Neuron (in vitro differentiated cells): ENCODE results near the gene KIF22.
"Not testable (repeated sequence)": the region's sequence is repeated elsewhere in the genome, so short reads cannot be mapped to it uniquely, and the experiment has no call there.

Experiments
- H2AFZ ChIP-seq: one replicate; pipeline ENCODE4 v1.6.1; 2013; ENCODE audit warnings: low read depth, mild to moderate bottlenecking, inconsistent platforms, low read length, moderate library complexity
- H3K27me3 ChIP-seq: one replicate; pipeline ENCODE4 v1.6.1; 2013; ENCODE audit warnings: low read length; ENCODE audit not compliant: insufficient read depth
- H3K36me3 ChIP-seq: one replicate; pipeline ENCODE4 v1.6.1; 2013; ENCODE audit warnings: low read length; ENCODE audit not compliant: insufficient read depth
- H3K4me1 ChIP-seq: one replicate; pipeline ENCODE4 v1.6.1; 2013; ENCODE audit warnings: low read length; ENCODE audit not compliant: insufficient read depth
- H3K4me3 ChIP-seq: 2 replicates; pipeline ENCODE4 v1.5.1; 2013; ENCODE audit warnings: mild to moderate bottlenecking, low read length, moderate library complexity
- H3K9me3 ChIP-seq: one replicate; pipeline ENCODE4 v1.6.1; 2013; ENCODE audit warnings: low read length

KIF22 gene

GRCh38 chr16:29757086-29757485, 33.5 kb upstream of the KIF22 start:
- not testable (repeated sequence) for H3K4me3 ChIP-seq, H3K4me1 ChIP-seq, H3K9me3 ChIP-seq, H3K36me3 ChIP-seq, H3K27me3 ChIP-seq, H2AFZ ChIP-seq

- Histone ChIP-seq H3K36me3 (no peaks in the 10 kb centered on the region), H3K4me1 (no peaks in the 10 kb centered on the region), H2AFZ (no peak overlapping the region), H3K4me3 (no peak overlapping the region), H3K27me3 (no peaks in the 10 kb centered on the region), H3K9me3 (no peaks in the 10 kb centered on the region)
These were observed 32.5 kb upstream of the KIF22 start for GRCh38 chr16:29757950-29758466.

- Histone ChIP-seq H3K27me3 (peaks cover 3% of the 10 kb centered on the region), H3K9me3 (no peaks in the 10 kb centered on the region), H3K4me1 (no peaks in the 10 kb centered on the region), H2AFZ (no peak overlapping the region), H3K4me3 (no peak overlapping the region), H3K36me3 (no peaks in the 10 kb centered on the region)
These were observed 29.8 kb upstream of the KIF22 start for GRCh38 chr16:29760567-29761279.

DNA sequence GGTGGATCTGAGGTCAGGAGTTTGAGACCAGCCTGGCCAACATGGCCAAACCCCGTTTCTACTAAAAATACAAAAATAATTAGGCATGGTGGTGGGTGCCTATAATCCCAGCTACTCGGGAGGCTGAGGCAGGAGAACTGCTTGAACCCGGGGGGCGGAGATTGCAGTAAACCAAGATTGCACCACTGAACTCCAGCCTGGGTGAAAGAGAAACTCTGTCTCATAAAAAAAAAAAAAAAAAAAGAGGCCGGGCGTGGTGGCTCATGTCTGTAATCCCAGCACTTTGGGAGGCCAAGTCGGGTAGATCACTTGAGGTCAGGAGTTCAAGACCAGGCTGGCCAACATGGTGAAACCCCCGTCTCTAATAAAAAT, 29.3 kb upstream of the KIF22 start:
- H3K4me3 ChIP-seq, H3K9me3 ChIP-seq, H2AFZ ChIP-seq, H3K4me1 ChIP-seq, H3K27me3 ChIP-seq, H3K36me3 ChIP-seq: not testable (repeated sequence)

GRCh38 chr16:29761882-29762281, 28.7 kb upstream of the KIF22 start:
- H3K4me3 ChIP-seq: no peak overlapping the region
- no peaks in the 10 kb centered on the region for H3K36me3 ChIP-seq
- H2AFZ ChIP-seq: no peak overlapping the region
- H3K9me3 ChIP-seq: no peaks in the 10 kb centered on the region
- no peaks in the 10 kb centered on the region for H3K4me1 ChIP-seq
- peaks cover 3% of the 10 kb centered on the region for H3K27me3 ChIP-seq

DNA sequence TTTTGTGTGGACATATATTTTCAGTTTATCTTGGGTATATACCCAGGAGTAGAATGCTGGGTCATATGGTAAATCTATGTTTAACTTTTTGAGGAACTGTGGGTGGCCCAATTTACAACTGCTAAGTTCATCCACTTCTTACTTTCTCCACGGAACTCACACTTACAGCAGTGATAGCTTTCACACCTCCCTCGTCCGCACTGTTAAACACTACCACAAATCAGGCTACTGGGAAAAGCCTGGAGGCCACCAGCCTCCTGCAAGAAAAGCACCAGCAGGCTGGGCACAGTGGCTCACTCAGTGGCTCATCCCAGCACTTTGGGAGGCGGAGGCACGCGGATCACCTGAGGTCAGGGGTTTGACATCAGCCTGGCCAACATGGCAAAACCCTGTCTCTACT, 27.2 kb upstream of the KIF22 start:
- peaks cover 3% of the 10 kb centered on the region for H3K27me3 ChIP-seq
- H3K4me3 ChIP-seq: no peak overlapping the region
- no peaks in the 10 kb centered on the region for H3K36me3 ChIP-seq
- no peak overlapping the region for H2AFZ ChIP-seq
- no peaks in the 10 kb centered on the region for H3K9me3 ChIP-seq
- H3K4me1 ChIP-seq: no peaks in the 10 kb centered on the region

GRCh38 chr16:29765167-29766032, 25.2 kb upstream of the KIF22 start:
- Histone ChIP-seq H3K4me3 (no peak overlapping the region), H3K27me3 (peaks cover 3% of the 10 kb centered on the region), H3K4me1 (no peaks in the 10 kb centered on the region), H3K9me3 (no peaks in the 10 kb centered on the region), H3K36me3 (no peaks in the 10 kb centered on the region), H2AFZ (no peak overlapping the region)

DNA sequence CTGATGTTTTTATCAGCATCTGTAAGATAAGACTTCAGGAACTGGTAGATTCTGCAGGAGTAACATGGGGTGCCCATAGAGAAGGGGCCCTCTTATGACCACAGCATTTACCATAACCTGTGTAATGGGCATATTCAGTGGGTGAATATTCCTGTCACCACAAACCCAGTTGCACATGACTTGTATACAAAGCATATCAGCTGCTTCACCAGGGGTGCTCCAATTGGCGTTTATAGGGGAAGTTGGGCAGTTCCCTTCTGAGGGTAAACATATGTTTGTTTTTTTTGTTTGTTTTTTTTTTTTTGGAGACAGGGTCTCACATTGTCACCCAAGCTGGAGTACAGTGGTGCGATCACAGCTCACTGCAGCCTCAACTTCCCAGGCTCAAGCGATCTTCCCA, 24.0 kb upstream of the KIF22 start:
- Histone ChIP-seq H3K27me3 (peaks cover 3% of the 10 kb centered on the region), H3K9me3 (no peaks in the 10 kb centered on the region), H3K4me1 (no peaks in the 10 kb centered on the region), H3K36me3 (no peaks in the 10 kb centered on the region), H3K4me3 (no peak overlapping the region), H2AFZ (no peak overlapping the region)

GRCh38 chr16:29767062-29767461, 23.5 kb upstream of the KIF22 start:
- no peaks in the 10 kb centered on the region for H3K36me3 ChIP-seq
- H3K4me3 ChIP-seq: no peak overlapping the region
- H2AFZ ChIP-seq: no peak overlapping the region
- H3K4me1 ChIP-seq: no peaks in the 10 kb centered on the region
- no peaks in the 10 kb centered on the region for H3K9me3 ChIP-seq
- peaks cover 3% of the 10 kb centered on the region for H3K27me3 ChIP-seq

- H3K4me3 ChIP-seq: no peak overlapping the region
- no peaks in the 10 kb centered on the region for H3K4me1 ChIP-seq
- H3K36me3 ChIP-seq: no peaks in the 10 kb centered on the region
- no peaks in the 10 kb centered on the region for H3K9me3 ChIP-seq
- peaks cover 3% of the 10 kb centered on the region for H3K27me3 ChIP-seq
- no peak overlapping the region for H2AFZ ChIP-seq
These were observed 21.0 kb upstream of the KIF22 start for GRCh38 chr16:29769507-29769906.

DNA sequence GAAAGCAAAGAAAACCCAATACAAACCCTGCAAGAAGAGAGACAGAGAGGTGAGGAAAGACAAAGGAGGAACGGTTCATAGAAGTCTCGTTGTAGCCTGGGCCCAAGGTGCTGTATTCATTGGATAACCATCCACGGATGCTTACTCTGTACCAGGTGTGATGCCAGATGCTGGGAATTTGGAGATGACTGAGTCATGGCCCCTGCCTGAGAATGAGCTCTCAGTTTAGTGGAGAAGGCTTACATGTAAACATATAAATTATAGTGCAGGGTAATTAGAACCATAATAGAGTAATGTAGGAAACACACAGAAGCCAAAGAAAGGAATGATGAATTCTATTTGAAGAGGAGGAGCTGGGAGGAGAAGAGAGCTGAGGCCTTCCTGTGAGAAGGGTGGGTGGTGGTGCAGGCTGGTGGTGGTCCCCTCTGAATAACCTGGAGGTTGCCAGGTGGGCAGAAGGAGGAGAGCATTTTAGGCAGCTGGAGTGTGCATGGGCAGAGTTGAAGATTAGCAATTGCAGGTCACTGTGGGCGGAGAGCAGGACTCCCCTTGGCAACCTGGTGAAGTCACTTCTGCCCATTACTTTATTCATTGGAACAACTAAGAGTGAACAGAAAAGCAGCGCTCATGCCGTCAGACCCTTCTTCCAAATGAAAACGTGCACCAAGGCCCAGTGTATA, 20.2 kb upstream of the KIF22 start:
- Histone ChIP-seq H2AFZ (no peak overlapping the region), H3K4me3 (no peak overlapping the region), H3K9me3 (no peaks in the 10 kb centered on the region), H3K4me1 (no peaks in the 10 kb centered on the region), H3K27me3 (peaks cover 1% of the 10 kb centered on the region), H3K36me3 (no peaks in the 10 kb centered on the region)

DNA sequence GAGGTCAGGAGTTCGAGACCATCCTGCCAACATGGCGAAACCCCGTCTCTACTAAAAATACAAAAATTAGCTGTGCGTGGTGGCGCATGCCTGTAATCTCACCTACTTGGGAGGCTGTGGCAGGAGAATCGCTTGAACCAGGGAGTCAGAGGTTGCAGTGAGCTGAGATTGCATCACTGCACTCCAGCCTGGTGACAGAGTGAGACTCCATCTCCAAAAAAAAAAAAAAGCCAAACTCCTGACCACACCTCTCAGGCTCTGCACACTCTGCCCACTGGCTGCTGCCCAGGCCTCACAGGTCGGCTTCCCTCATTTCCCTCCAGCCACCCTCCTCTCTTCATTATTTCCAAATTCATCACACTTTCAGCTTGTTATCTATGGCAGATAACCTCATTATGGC, 18.2 kb upstream of the KIF22 start:
- not testable (repeated sequence) for H3K9me3 ChIP-seq, H3K36me3 ChIP-seq, H2AFZ ChIP-seq, H3K4me3 ChIP-seq, H3K4me1 ChIP-seq, H3K27me3 ChIP-seq

DNA sequence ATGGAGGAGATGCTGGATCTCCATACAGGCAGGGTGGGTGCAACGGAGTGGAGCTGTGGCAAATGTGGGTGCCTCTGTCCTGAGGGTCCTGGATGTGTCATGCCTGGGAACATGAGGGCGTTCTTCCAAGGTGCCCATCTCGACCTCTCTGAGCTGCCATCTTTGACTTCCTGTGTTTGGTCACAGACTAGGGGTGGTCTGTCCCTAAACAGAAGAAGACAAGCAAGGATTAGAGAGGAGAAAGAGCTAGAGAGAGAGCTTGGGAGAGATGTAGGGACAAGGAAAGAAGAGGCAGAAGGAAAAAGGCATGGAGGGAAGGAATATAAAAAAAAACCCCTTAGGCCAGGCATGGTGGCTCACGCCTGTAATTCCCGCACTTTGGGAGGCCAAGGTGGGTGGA, 15.8 kb upstream of the KIF22 start:
- Histone ChIP-seq H2AFZ (no peak overlapping the region), H3K27me3 (peaks cover 4% of the 10 kb centered on the region), H3K36me3 (no peaks in the 10 kb centered on the region), H3K4me1 (no peaks in the 10 kb centered on the region), H3K4me3 (no peak overlapping the region), H3K9me3 (no peaks in the 10 kb centered on the region)
